ENCODE results near the gene SPECC1. TPM values are rescaled to one million over a fixed set of nuclear protein-coding genes. Genes with fewer than 3 reads are reported as not detected.

SPECC1 gene
- total and polyA plus RNA-seq, 5 experiments from 2014 or later: 1.8 to 4.7 (median 2.5) TPM

DNA sequence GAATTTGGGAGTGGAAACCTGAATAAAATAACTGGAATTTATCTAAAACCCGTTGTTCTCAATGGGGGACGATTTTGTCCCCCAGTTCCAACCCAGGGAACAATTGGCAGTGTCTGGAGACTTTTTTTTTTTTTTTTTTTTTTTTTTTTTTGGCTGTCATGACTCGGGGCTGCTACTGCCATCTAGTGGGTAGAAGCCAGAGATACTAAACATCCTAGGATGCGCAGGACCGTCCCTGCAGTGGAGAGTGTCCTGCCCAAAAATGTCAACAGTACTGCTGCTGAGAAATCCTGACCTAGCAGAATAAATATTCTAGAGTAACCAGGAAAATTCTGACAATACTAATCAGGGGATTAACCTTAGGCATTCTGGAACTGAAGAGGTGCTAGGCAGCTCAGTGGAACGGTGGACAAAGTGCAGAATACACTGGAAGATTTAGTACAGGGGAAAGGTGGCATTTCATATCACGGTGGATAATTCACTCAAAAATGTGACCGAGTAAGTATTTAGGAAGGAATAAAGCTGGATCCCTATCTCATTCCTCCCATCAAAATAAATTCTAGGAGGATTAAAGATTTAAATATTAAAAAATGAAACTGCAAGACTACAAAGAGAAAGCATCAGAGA lies 107.6 kb downstream of the SPECC1 start:
- H3K27ac Mint-ChIP-seq: no peak overlapping the region
- POLR2A ChIA-PET: no interaction called here
- peak; percentile 71 to 85 for ATAC-seq
- DNase-seq: peak; percentile 20 to 75 (median 56)
- no peaks in the 10 kb centered on the region for H3K9me3 Mint-ChIP-seq
- peaks cover 0 to 4% (median 0%) of the 10 kb centered on the region in 4 donors for H3K4me1 Mint-ChIP-seq
- no peaks in the 10 kb centered on the region for H3K36me3 Mint-ChIP-seq
- H3K27me3 Mint-ChIP-seq: no peaks in the 10 kb centered on the region
- no peak overlapping the region for H3K4me3 Mint-ChIP-seq

- Mint-ChIP-seq H3K27ac (no peak overlapping the region), H3K36me3 (no peaks in the 10 kb centered on the region), H3K27me3 (peaks cover 0 to 4% (median 0%) of the 10 kb centered on the region in 5 donors), H3K4me1 (peaks cover 0 to 4% (median 0%) of the 10 kb centered on the region in 4 donors), H3K9me3 (no peaks in the 10 kb centered on the region), H3K4me3 (no peak overlapping the region)
- DNase-seq: no peak
- POLR2A ChIA-PET: interaction anchor here (0.6 kb wide), 1 partner anchor 181 kb away, joined by 3 read pairs; no protein-coding TSS in a partner anchor
- ATAC-seq: no peak
Observed at GRCh38 chr17:20118280-20118679, 109.1 kb downstream of the SPECC1 start.

- no peak for ATAC-seq
- H3K4me3 Mint-ChIP-seq: no peak overlapping the region
- H3K27ac Mint-ChIP-seq: no peak overlapping the region
- POLR2A ChIA-PET: no interaction called here
- no peaks in the 10 kb centered on the region for H3K36me3 Mint-ChIP-seq
- no peak for DNase-seq
- peaks cover 0 to 9% (median 0%) of the 10 kb centered on the region in 5 donors for H3K27me3 Mint-ChIP-seq
- peaks cover 0 to 4% (median 0%) of the 10 kb centered on the region in 4 donors for H3K4me1 Mint-ChIP-seq
- H3K9me3 Mint-ChIP-seq: no peaks in the 10 kb centered on the region
Observed at GRCh38 chr17:20120836-20121235, 111.7 kb downstream of the SPECC1 start.

GRCh38 chr17:20121359-20122253 lies 112.4 kb downstream of the SPECC1 start:
- H3K27ac Mint-ChIP-seq: no peak overlapping the region

GRCh38 chr17:20122254-20122879 lies 113.2 kb downstream of the SPECC1 start:
- POLR2A ChIA-PET: interaction anchor here (0.6 kb wide), 1 partner anchor 113 kb away, joined by 3 read pairs; no protein-coding TSS in a partner anchor

More at GRCh38 chr17:20121359-20122253, 112.4 kb downstream of the SPECC1 start:
- H3K27me3 Mint-ChIP-seq: peaks cover 0 to 9% (median 0%) of the 10 kb centered on the region in 5 donors
- ATAC-seq (peak; percentile 76 to 92), DNase-seq (peak; percentile 50 to 82 (median 68))
- POLR2A ChIA-PET: interaction anchor here (0.6 kb wide), 1 partner anchor 112 kb away, joined by 3 read pairs; no protein-coding TSS in a partner anchor
- H3K4me1 Mint-ChIP-seq: peaks cover 0 to 4% (median 0%) of the 10 kb centered on the region in 4 donors
- H3K36me3 Mint-ChIP-seq: no peaks in the 10 kb centered on the region
- H3K4me3 Mint-ChIP-seq: no peak overlapping the region
- no peaks in the 10 kb centered on the region for H3K9me3 Mint-ChIP-seq

GRCh38 chr17:20123209-20123608 lies 114.0 kb downstream of the SPECC1 start:
- Mint-ChIP-seq H3K27me3 (peaks cover 0 to 9% (median 0%) of the 10 kb centered on the region in 5 donors), H3K9me3 (no peaks in the 10 kb centered on the region), H3K4me3 (no peak overlapping the region), H3K4me1 (peaks cover 0 to 2% (median 0%) of the 10 kb centered on the region in 4 donors), H3K36me3 (no peaks in the 10 kb centered on the region), H3K27ac (no peak overlapping the region)
- POLR2A ChIA-PET: no interaction called here
- DNase-seq: no peak
- ATAC-seq: no peak

More at GRCh38 chr17:20122254-20122879, 113.2 kb downstream of the SPECC1 start:
- ATAC-seq (no peak), DNase-seq (no peak)
- Mint-ChIP-seq H3K4me1 (peaks cover 0 to 2% (median 0%) of the 10 kb centered on the region in 4 donors), H3K9me3 (no peaks in the 10 kb centered on the region), H3K27me3 (peaks cover 0 to 9% (median 0%) of the 10 kb centered on the region in 5 donors), H3K4me3 (no peak overlapping the region), H3K36me3 (no peaks in the 10 kb centered on the region), H3K27ac (no peak overlapping the region)

GRCh38 chr17:20125724-20126123 lies 116.6 kb downstream of the SPECC1 start:
- Mint-ChIP-seq H3K9me3 (no peaks in the 10 kb centered on the region), H3K4me3 (no peak overlapping the region), H3K27me3 (peaks cover 0 to 9% (median 0%) of the 10 kb centered on the region in 5 donors), H3K27ac (no peak overlapping the region), H3K36me3 (no peaks in the 10 kb centered on the region), H3K4me1 (peaks cover 0 to 3% (median 0%) of the 10 kb centered on the region in 4 donors)
- POLR2A ChIA-PET: no interaction called here
- no peak for DNase-seq
- no peak for ATAC-seq

DNA sequence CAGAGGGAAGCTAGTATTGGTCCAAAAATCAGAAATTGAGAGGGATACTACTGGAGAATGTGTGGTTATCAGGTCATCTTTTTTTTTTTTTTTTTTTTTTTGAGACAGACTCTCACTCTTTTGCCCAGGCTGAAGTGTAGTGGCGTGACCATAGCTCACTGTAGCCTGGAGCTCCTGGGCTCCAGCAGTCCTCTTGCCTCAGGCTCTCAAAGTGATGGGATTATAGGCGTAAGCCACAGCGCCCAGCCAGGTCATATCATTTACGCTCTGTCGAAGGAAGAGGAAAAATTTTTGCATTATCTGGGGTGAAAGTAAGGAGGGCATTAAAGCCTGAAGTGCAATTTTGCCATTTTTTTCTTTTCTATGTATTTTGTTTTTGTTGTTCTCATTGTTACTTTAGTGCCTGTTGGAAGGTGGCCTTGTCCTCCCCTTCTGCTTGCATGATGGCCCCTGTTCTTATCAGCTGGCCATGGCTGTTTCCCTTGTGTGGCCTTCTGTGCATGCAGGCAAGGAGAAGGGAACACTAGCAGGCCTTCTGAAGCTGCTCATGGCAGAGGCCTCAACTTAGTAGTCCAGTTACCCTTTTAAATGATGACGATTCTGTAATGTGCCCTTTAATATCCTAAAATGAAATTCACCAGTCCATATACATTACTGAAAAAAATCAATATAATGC lies 118.3 kb downstream of the SPECC1 start:
- no peak for ATAC-seq
- Mint-ChIP-seq H3K4me1 (peaks cover 0 to 1% (median 0%) of the 10 kb centered on the region in 4 donors), H3K4me3 (no peak overlapping the region), H3K27me3 (peaks cover 0 to 9% (median 0%) of the 10 kb centered on the region in 5 donors), H3K27ac (peak overlapping the region in 2 of 10 donors; percentile 7 to 41), H3K36me3 (peaks cover 0 to 3% (median 0%) of the 10 kb centered on the region in 3 donors), H3K9me3 (peaks cover 0 to 8% (median 0%) of the 10 kb centered on the region in 9 donors)
- POLR2A ChIA-PET: interaction anchor here (0.6 to 0.7 kb wide), 3 partner anchors 17 to 149 kb away, joined by 3 to 5 read pairs (median 3); no protein-coding TSS in a partner anchor
- DNase-seq: no peak

- DNase-seq (no peak), ATAC-seq (no peak)
- Mint-ChIP-seq H3K4me3 (no peak overlapping the region), H3K9me3 (peaks cover 0 to 8% (median 0%) of the 10 kb centered on the region in 9 donors), H3K27ac (no peak overlapping the region), H3K27me3 (peaks cover 0 to 4% (median 0%) of the 10 kb centered on the region in 5 donors), H3K36me3 (peaks cover 0 to 3% (median 0%) of the 10 kb centered on the region in 3 donors), H3K4me1 (peaks cover 0 to 1% (median 0%) of the 10 kb centered on the region in 4 donors)
- POLR2A ChIA-PET: no interaction called here
Observed at GRCh38 chr17:20128036-20128667, 119.0 kb downstream of the SPECC1 start.

DNA sequence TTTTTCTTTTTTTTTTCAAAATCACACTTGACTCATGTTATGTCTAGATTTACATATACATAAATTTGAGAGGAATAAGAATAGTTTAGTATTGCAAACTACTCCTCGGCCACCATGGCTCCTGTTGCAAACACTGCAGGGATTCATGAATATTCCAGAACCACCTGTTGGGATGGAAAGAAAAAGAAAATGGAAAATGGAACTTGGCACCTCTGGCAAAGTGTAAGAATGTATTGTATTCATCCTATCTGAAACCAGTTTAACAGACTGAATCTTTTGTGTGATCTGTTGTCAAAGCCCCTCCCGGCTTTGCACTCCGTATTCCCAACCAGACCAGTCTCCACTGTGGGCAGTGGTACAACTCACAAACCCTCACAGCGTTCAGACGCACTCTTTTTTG lies 124.4 kb downstream of the SPECC1 start:
- no peak overlapping the region for H3K27ac Mint-ChIP-seq
- H3K9me3 Mint-ChIP-seq: peaks cover 0 to 8% (median 0%) of the 10 kb centered on the region in 9 donors
- POLR2A ChIA-PET: no interaction called here
- peaks cover 0 to 16% (median 3%) of the 10 kb centered on the region in 5 donors for H3K27me3 Mint-ChIP-seq
- DNase-seq (no peak), ATAC-seq (no peak)
- peaks cover 0 to 3% (median 0%) of the 10 kb centered on the region in 3 donors for H3K36me3 Mint-ChIP-seq
- no peaks in the 10 kb centered on the region for H3K4me1 Mint-ChIP-seq
- H3K4me3 Mint-ChIP-seq: no peak overlapping the region

GRCh38 chr17:20141198-20141972 lies 132.2 kb downstream of the SPECC1 start:
- Mint-ChIP-seq H3K27ac (no peak overlapping the region), H3K4me1 (no peaks in the 10 kb centered on the region), H3K36me3 (no peaks in the 10 kb centered on the region), H3K4me3 (no peak overlapping the region), H3K9me3 (peaks cover 0 to 2% (median 0%) of the 10 kb centered on the region in 9 donors), H3K27me3 (peaks cover 0 to 19% (median 8%) of the 10 kb centered on the region in 5 donors)
- DNase-seq (no peak), ATAC-seq (no peak)
- POLR2A ChIA-PET: interaction anchor here (0.6 kb wide), 1 partner anchor 836 kb away, joined by 6 read pairs; no protein-coding TSS in a partner anchor

Measured in naive thymus-derived CD8-positive, alpha-beta T cell (primary cell).